ENCODE data around the gene COPZ2. TPM values are rescaled to one million over a fixed set of nuclear protein-coding genes. Genes with fewer than 3 reads are reported as not detected.
"Not testable (repeated sequence)": the region's sequence is repeated elsewhere in the genome, so short reads cannot be mapped to it uniquely, and the experiment has no call there.

COPZ2 gene
- total RNA-seq, 4 donors from 2014 or later = 40.5 to 73.9 (median 62.2) TPM

GRCh38 chr17:48038687-48039086, 1.1 kb upstream of the COPZ2 start:
- Histone ChIP-seq H3K36me3 (peaks cover 0 to 3% (median 0%) of the 10 kb centered on the region in 3 donors), H3K27me3 (no peaks in the 10 kb centered on the region), H3K4me3 (no peak overlapping the region), H3K9me3 (no peaks in the 10 kb centered on the region), H3K4me1 (peaks cover 0 to 20% (median 4%) of the 10 kb centered on the region in 4 donors), H3K27ac (no peak overlapping the region)
- TF ChIP-seq CTCF (IDR thresholded peaks at IDR 0.05) (no peak), POLR2A (IDR thresholded peaks at IDR 0.05) (no peak), EP300 (IDR thresholded peaks at IDR 0.05) (no peak)
- no peak for DNase-seq (ENCODE audit: low spot score in 2 of 2)
- 89 to 93% methylated on average over 2 of the region's 2 CpGs for WGBS, 2 donors

GRCh38 chr17:48037838-48038323, 284 bp upstream of the COPZ2 start:
- DNase-seq (ENCODE audit: low spot score in 2 of 2) = no peak
- Histone ChIP-seq H3K27ac (peak overlapping the region; percentile 43 to 87 (median 75)), H3K9me3 (no peaks in the 10 kb centered on the region), H3K4me1 (peaks cover 0 to 20% (median 4%) of the 10 kb centered on the region in 4 donors), H3K36me3 (peaks cover 0 to 11% (median 0%) of the 10 kb centered on the region in 3 donors), H3K27me3 (no peaks in the 10 kb centered on the region), H3K4me3 (peak overlapping the region; percentile 11 to 65 (median 38))
- WGBS, 2 donors = 13% methylated on average over 13 to 16 of the region's 19 CpGs
- TF ChIP-seq EP300 (IDR thresholded peaks at IDR 0.05) (no peak), CTCF (IDR thresholded peaks at IDR 0.05) (no peak), POLR2A (IDR thresholded peaks at IDR 0.05) (no peak)

GRCh38 chr17:48036693-48037035, 933 bp downstream of the COPZ2 start:
- H3K27ac ChIP-seq = peak overlapping the region; percentile 65 to 87 (median 75)
- TF ChIP-seq EP300 (IDR thresholded peaks at IDR 0.05) = no peak
- no peak for TF ChIP-seq POLR2A (IDR thresholded peaks at IDR 0.05)
- TF ChIP-seq CTCF (IDR thresholded peaks at IDR 0.05) = no peak

GRCh38 chr17:48034734-48035133, 2.9 kb downstream of the COPZ2 start:
- not testable (repeated sequence) for DNase-seq (ENCODE audit: low spot score in 2 of 2); H3K9me3 ChIP-seq; H3K4me3 ChIP-seq; H3K27ac ChIP-seq; H3K27me3 ChIP-seq
- Histone ChIP-seq H3K36me3 (peaks cover 0 to 19% (median 0%) of the 10 kb centered on the region in 3 donors), H3K4me1 (peaks cover 0 to 29% (median 4%) of the 10 kb centered on the region in 4 donors)
- WGBS, 2 donors = 89 to 92% methylated on average over 12 of the region's 12 CpGs

More at GRCh38 chr17:48036693-48037035, 933 bp downstream of the COPZ2 start:
- 26 to 39% methylated on average over 5 to 6 of the region's 6 CpGs for WGBS, 2 donors
- H3K27me3 ChIP-seq = no peaks in the 10 kb centered on the region
- H3K36me3 ChIP-seq = peaks cover 0 to 17% (median 0%) of the 10 kb centered on the region in 3 donors
- DNase-seq (ENCODE audit: low spot score in 2 of 2) = no peak
- H3K4me3 ChIP-seq = peak overlapping the region; percentile 42 to 77 (median 56)
- H3K4me1 ChIP-seq = peaks cover 0 to 20% (median 4%) of the 10 kb centered on the region in 4 donors
- no peaks in the 10 kb centered on the region for H3K9me3 ChIP-seq

GRCh38 chr17:48031966-48032365, 5.6 kb downstream of the COPZ2 start:
- WGBS, 2 donors = 83 to 93% methylated on average over 6 of the region's 6 CpGs
- H3K4me3 ChIP-seq = no peak overlapping the region
- peaks cover 0 to 21% (median 2%) of the 10 kb centered on the region in 4 donors for H3K4me1 ChIP-seq
- TF ChIP-seq EP300 (IDR thresholded peaks at IDR 0.05) (no peak), POLR2A (IDR thresholded peaks at IDR 0.05) (no peak), CTCF (IDR thresholded peaks at IDR 0.05) (no peak)
- no peaks in the 10 kb centered on the region for H3K27me3 ChIP-seq
- no peak overlapping the region for H3K27ac ChIP-seq
- DNase-seq (ENCODE audit: low spot score in 2 of 2) = no peak
- no peaks in the 10 kb centered on the region for H3K9me3 ChIP-seq
- peaks cover 0 to 19% (median 0%) of the 10 kb centered on the region in 3 donors for H3K36me3 ChIP-seq
